ENCODE results near the gene MBNL1. TPM values are rescaled to one million over a fixed set of nuclear protein-coding genes. Genes with fewer than 3 reads are reported as not detected.

MBNL1 gene
- total RNA-seq, 1 experiment from 2014 or later, result 68.6 TPM

DNA sequence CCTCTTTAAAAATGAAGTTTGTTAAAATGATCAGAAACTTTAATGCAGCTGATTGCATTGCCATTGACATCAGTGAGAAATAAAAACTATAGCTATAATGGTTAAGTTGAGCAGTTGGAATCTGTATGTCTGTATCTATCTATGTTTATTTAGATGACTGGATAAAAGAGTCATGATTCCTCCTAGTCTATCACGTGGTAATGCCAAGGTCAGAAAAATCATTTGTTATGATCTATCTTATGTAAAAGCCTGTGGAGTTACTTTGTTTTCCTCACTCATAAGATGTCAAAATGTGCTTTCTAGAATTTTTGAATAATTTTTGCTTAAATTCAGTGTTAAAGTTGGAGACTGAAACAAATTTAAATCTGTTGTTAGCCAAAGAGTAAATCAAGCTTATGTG is 63.3 kb downstream of the MBNL1 start:
- no peaks in the 10 kb centered on the region for H3K36me3 ChIP-seq (ENCODE audit: control insufficient read depth, insufficient read depth, low read length)
- H3K9me3 Mint-ChIP-seq (ENCODE audit: unreplicated experiment), result no peaks in the 10 kb centered on the region
- POLR2A ChIA-PET, result no interaction called here
- no peaks in the 10 kb centered on the region for H3K27me3 ChIP-seq (replicated peaks; ENCODE audit: control insufficient read depth, insufficient read depth, low read length)
- no peaks in the 10 kb centered on the region for H3K27me3 Mint-ChIP-seq (ENCODE audit: insufficient read depth, unreplicated experiment)
- BruUV-seq (replicated peaks), result no TSS peak
- no peak overlapping the region for H3K27ac Mint-ChIP-seq (ENCODE audit: unreplicated experiment)
- CTCF ChIA-PET, result interaction anchor here (0.6 kb wide), 1 partner anchor 14 kb away, joined by 3 read pairs; no protein-coding TSS in a partner anchor
- no peaks in the 10 kb centered on the region for H3K9me3 ChIP-seq
- TF ChIP-seq, protein P1, sequence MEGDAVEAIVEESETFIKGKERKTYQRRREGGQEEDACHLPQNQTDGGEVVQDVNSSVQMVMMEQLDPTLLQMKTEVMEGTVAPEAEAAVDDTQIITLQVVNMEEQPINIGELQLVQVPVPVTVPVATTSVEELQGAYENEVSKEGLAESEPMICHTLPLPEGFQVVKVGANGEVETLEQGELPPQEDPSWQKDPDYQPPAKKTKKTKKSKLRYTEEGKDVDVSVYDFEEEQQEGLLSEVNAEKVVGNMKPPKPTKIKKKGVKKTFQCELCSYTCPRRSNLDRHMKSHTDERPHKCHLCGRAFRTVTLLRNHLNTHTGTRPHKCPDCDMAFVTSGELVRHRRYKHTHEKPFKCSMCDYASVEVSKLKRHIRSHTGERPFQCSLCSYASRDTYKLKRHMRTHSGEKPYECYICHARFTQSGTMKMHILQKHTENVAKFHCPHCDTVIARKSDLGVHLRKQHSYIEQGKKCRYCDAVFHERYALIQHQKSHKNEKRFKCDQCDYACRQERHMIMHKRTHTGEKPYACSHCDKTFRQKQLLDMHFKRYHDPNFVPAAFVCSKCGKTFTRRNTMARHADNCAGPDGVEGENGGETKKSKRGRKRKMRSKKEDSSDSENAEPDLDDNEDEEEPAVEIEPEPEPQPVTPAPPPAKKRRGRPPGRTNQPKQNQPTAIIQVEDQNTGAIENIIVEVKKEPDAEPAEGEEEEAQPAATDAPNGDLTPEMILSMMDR (IDR thresholded peaks at IDR 0.05; ENCODE audit: insufficient read depth in 1 of 2, low read depth in 1 of 2, low read length in 1 of 2, severe bottlenecking in 1 of 2, unreplicated experiment in 1 of 2), result no peak
- no peak overlapping the region for H3K4me3 Mint-ChIP-seq (ENCODE audit: unreplicated experiment)
- H3K36me3 Mint-ChIP-seq (ENCODE audit: insufficient read depth, unreplicated experiment), result peaks cover 11% of the 10 kb centered on the region
- peaks cover 16% of the 10 kb centered on the region for H3K4me1 Mint-ChIP-seq (ENCODE audit: low read depth, unreplicated experiment)
- peaks cover 26% of the 10 kb centered on the region for H3K4me1 ChIP-seq
- DNase-seq, result no peak
- intact Hi-C loops (cut with micrococcal nuclease; ENCODE audit: unreplicated experiment), result no loop called here
- H3K4me3 ChIP-seq (ENCODE audit: low read depth, low read length), result no peak overlapping the region

DNA sequence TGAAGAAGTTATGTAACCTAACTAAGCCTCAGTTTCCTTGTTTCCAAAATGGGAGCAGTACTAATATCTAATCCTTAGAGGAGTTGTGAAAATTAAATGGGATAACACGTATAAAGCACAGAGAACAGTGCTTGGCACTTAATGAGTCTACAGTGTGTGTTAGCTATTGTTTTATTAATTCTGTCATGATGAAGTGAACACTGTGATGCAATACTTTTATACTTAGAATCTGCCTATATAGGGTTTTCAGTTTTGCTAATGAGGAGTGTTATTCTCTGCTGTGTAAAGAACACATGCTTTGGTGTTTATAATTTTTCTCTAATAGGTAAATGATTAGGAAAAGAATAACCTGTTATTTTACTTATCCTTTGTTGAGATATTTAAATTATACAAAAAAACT is 65.2 kb downstream of the MBNL1 start:
- BruUV-seq (replicated peaks), result no TSS peak
- Mint-ChIP-seq H3K4me1 (ENCODE audit: low read depth, unreplicated experiment) (peaks cover 11% of the 10 kb centered on the region), H3K9me3 (ENCODE audit: unreplicated experiment) (no peaks in the 10 kb centered on the region), H3K27me3 (ENCODE audit: insufficient read depth, unreplicated experiment) (no peaks in the 10 kb centered on the region), H3K27ac (ENCODE audit: unreplicated experiment) (no peak overlapping the region), H3K36me3 (ENCODE audit: insufficient read depth, unreplicated experiment) (peaks cover 7% of the 10 kb centered on the region), H3K4me3 (ENCODE audit: unreplicated experiment) (no peak overlapping the region)
- ChIA-PET CTCF (interaction anchor here (0.6 kb wide), 1 partner anchor 76 kb away, joined by 3 read pairs; no protein-coding TSS in a partner anchor), POLR2A (no interaction called here)
- no peaks in the 10 kb centered on the region for H3K36me3 ChIP-seq (ENCODE audit: control insufficient read depth, insufficient read depth, low read length)
- intact Hi-C loops (cut with micrococcal nuclease; ENCODE audit: unreplicated experiment), result no loop called here
- H3K4me1 ChIP-seq, result peaks cover 14% of the 10 kb centered on the region
- H3K4me3 ChIP-seq (ENCODE audit: low read depth, low read length), result no peak overlapping the region
- no peak for DNase-seq
- TF ChIP-seq, protein P1 (IDR thresholded peaks at IDR 0.05; ENCODE audit: insufficient read depth in 1 of 2, low read depth in 1 of 2, low read length in 1 of 2, severe bottlenecking in 1 of 2, unreplicated experiment in 1 of 2), result no peak
- no peaks in the 10 kb centered on the region for H3K27me3 ChIP-seq (replicated peaks; ENCODE audit: control insufficient read depth, insufficient read depth, low read length)
- no peaks in the 10 kb centered on the region for H3K9me3 ChIP-seq

DNA sequence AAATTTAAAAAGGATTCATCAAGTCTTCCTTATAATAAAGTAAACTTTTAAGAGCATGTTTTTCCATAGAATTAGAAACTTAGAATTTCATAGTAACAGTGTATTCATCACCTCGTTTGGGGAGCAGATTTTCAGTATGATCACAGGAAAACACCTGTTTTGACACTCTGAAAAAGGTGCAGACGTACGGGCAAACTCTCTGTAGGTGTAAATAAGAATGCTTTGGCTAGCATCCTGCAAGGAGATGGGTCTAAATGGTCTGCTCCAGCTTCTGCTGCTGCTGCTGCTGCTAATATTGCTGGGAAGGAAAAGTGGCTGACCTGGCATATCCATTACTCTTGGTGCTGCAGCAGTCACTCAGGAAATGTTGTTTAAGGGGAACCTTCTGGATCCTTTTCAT is 66.0 kb downstream of the MBNL1 start:
- H3K36me3 Mint-ChIP-seq (ENCODE audit: insufficient read depth, unreplicated experiment), result peaks cover 5% of the 10 kb centered on the region
- no peak overlapping the region for H3K27ac Mint-ChIP-seq (ENCODE audit: unreplicated experiment)
- intact Hi-C loops (cut with micrococcal nuclease; ENCODE audit: unreplicated experiment), result no loop called here
- Histone ChIP-seq H3K36me3 (ENCODE audit: control insufficient read depth, insufficient read depth, low read length) (no peaks in the 10 kb centered on the region), H3K4me1 (0 out of 2 replicates have a peak, but pooled peaks cover 10% of the 10 kb centered on the region), H3K9me3 (no peaks in the 10 kb centered on the region), H3K4me3 (ENCODE audit: low read depth, low read length) (no peak overlapping the region), H3K27me3 (replicated peaks; ENCODE audit: control insufficient read depth, insufficient read depth, low read length) (no peaks in the 10 kb centered on the region)
- no peaks in the 10 kb centered on the region for H3K9me3 Mint-ChIP-seq (ENCODE audit: unreplicated experiment)
- no TSS peak for BruUV-seq (replicated peaks)
- peaks cover 7% of the 10 kb centered on the region for H3K4me1 Mint-ChIP-seq (ENCODE audit: low read depth, unreplicated experiment)
- no peaks in the 10 kb centered on the region for H3K27me3 Mint-ChIP-seq (ENCODE audit: insufficient read depth, unreplicated experiment)
- ChIA-PET CTCF (no interaction called here), POLR2A (no interaction called here)
- TF ChIP-seq, protein P1 (IDR thresholded peaks at IDR 0.05; ENCODE audit: insufficient read depth in 1 of 2, low read depth in 1 of 2, low read length in 1 of 2, severe bottlenecking in 1 of 2, unreplicated experiment in 1 of 2), result no peak
- no peak for DNase-seq
- H3K4me3 Mint-ChIP-seq (ENCODE audit: unreplicated experiment), result no peak overlapping the region

Measured in Caco-2 (cell line).